ENCODE data around the gene FHAD1. TPM values are rescaled to one million over a fixed set of nuclear protein-coding genes. Genes with fewer than 3 reads are reported as not detected.

FHAD1 gene
- total and polyA plus RNA-seq, 9 of the 15 experiments (the other 6 are each of a cell fraction or from before 2014, with no cell fraction given): 0.32 to 2.1 (median 1.5) TPM; not detected in 1

- TF ChIP-seq DPF2 (IDR thresholded peaks at IDR 0.05) (no peak), RERE (CRISPR knock-in tag; IDR thresholded peaks at IDR 0.05; ENCODE audit: borderline replicate concordance) (no peak), SIN3A (IDR thresholded peaks at IDR 0.05; ENCODE audit: borderline replicate concordance in 2 of 2, control insufficient read depth in 1 of 2, low read depth in 2 of 2, low read length in 2 of 2) (no peak), ZBTB12 (CRISPR knock-in tag; IDR thresholded peaks at IDR 0.05) (no peak), ERF (CRISPR knock-in tag; IDR thresholded peaks at IDR 0.05) (no peak), EZH2 (IDR thresholded peaks at IDR 0.05; ENCODE audit: borderline replicate concordance, low read depth, low read length) (0 out of 2 replicates have a peak, but pooled peaks have one; percentile 36), ELF1 (tag; IDR thresholded peaks at IDR 0.05) (no peak), ARID3B (CRISPR knock-in tag; IDR thresholded peaks at IDR 0.05; ENCODE audit: borderline replicate concordance) (no peak), RBM25 (IDR thresholded peaks at IDR 0.05; ENCODE audit: low read depth, low read length, severe bottlenecking) (no peak), FOXO4 (CRISPR knock-in tag; IDR thresholded peaks at IDR 0.05) (no peak), CHD1 (IDR thresholded peaks at IDR 0.05; ENCODE audit: low read length) (no peak)
- TF ChIP-seq, protein P1, sequence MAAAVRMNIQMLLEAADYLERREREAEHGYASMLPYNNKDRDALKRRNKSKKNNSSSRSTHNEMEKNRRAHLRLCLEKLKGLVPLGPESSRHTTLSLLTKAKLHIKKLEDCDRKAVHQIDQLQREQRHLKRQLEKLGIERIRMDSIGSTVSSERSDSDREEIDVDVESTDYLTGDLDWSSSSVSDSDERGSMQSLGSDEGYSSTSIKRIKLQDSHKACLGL (CRISPR knock-in tag; IDR thresholded peaks at IDR 0.05; ENCODE audit: borderline replicate concordance, poor library complexity, severe bottlenecking): no peak
- TF ChIP-seq, protein P2, sequence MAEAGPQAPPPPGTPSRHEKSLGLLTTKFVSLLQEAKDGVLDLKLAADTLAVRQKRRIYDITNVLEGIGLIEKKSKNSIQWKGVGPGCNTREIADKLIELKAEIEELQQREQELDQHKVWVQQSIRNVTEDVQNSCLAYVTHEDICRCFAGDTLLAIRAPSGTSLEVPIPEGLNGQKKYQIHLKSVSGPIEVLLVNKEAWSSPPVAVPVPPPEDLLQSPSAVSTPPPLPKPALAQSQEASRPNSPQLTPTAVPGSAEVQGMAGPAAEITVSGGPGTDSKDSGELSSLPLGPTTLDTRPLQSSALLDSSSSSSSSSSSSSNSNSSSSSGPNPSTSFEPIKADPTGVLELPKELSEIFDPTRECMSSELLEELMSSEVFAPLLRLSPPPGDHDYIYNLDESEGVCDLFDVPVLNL (CRISPR knock-in tag; IDR thresholded peaks at IDR 0.05; ENCODE audit: low read depth): no peak
Observed at GRCh38 chr1:15207031-15207828, 39.8 kb upstream of the FHAD1 start (continued).

All from K562 (cell line).